IPS-20b (cell line): ENCODE results near the gene LRRC3.

Source experiments
- H3K27ac ChIP-seq: one replicate; pipeline ENCODE4 v1.5.1; 2013; ENCODE audit warnings: low read length
- H3K27me3 ChIP-seq: 2 replicates; pipeline ENCODE4 v1.6.1; 2013; ENCODE audit warnings: mild to moderate bottlenecking, low read length, inconsistent platforms; ENCODE audit not compliant: insufficient read depth
- H3K36me3 ChIP-seq: 2 replicates; pipeline ENCODE4 v1.6.1; 2013; ENCODE audit warnings: low read depth, mild to moderate bottlenecking, inconsistent platforms, low read length, moderate library complexity; ENCODE audit not compliant: insufficient read depth
- H3K4me1 ChIP-seq: 2 replicates; pipeline ENCODE4 v1.6.1; 2013; ENCODE audit warnings: mild to moderate bottlenecking, control low read depth, inconsistent platforms, low read length, moderate library complexity; ENCODE audit not compliant: insufficient read depth
- H3K4me3 ChIP-seq: 2 replicates; pipeline ENCODE4 v1.5.1; 2013; ENCODE audit warnings: mild to moderate bottlenecking, low read length, inconsistent platforms
- H3K9ac ChIP-seq: 2 replicates; pipeline ENCODE4 v1.6.1; 2013; ENCODE audit warnings: low read depth, mild to moderate bottlenecking, inconsistent platforms, low read length, moderate library complexity
- H3K9me3 ChIP-seq: 2 replicates; pipeline ENCODE4 v1.6.1; 2013; ENCODE audit warnings: mild to moderate bottlenecking, low read depth, low read length, inconsistent platforms; ENCODE audit not compliant: insufficient read depth

LRRC3 gene

GRCh38 chr21:44444286-44444931 is 10.9 kb upstream of the LRRC3 start:
- Histone ChIP-seq H3K4me3 (no peak overlapping the region), H3K36me3 (no peaks in the 10 kb centered on the region), H3K4me1 (no peaks in the 10 kb centered on the region), H3K27ac (no peak overlapping the region), H3K9ac (no peak overlapping the region), H3K9me3 (no peaks in the 10 kb centered on the region), H3K27me3 (no peaks in the 10 kb centered on the region)

- H3K4me1 ChIP-seq: no peaks in the 10 kb centered on the region
- H3K36me3 ChIP-seq: no peaks in the 10 kb centered on the region
- H3K27me3 ChIP-seq: no peaks in the 10 kb centered on the region
- no peak overlapping the region for H3K27ac ChIP-seq
- no peak overlapping the region for H3K4me3 ChIP-seq
- H3K9ac ChIP-seq: no peak overlapping the region
- H3K9me3 ChIP-seq: no peaks in the 10 kb centered on the region
These were observed 10.0 kb upstream of the LRRC3 start for GRCh38 chr21:44445145-44445812.

- Histone ChIP-seq H3K4me1 (no peaks in the 10 kb centered on the region), H3K27me3 (peaks cover under 1% of the 10 kb centered on the region), H3K4me3 (no peak overlapping the region), H3K36me3 (no peaks in the 10 kb centered on the region), H3K9me3 (no peaks in the 10 kb centered on the region), H3K9ac (no peak overlapping the region), H3K27ac (no peak overlapping the region)
These were observed 6.6 kb upstream of the LRRC3 start for GRCh38 chr21:44448651-44449131.

GRCh38 chr21:44449473-44450363 is 5.6 kb upstream of the LRRC3 start:
- Histone ChIP-seq H3K4me1 (no peaks in the 10 kb centered on the region), H3K9me3 (no peaks in the 10 kb centered on the region), H3K27me3 (peaks cover 8% of the 10 kb centered on the region), H3K9ac (no peak overlapping the region), H3K4me3 (no peak overlapping the region), H3K27ac (no peak overlapping the region), H3K36me3 (no peaks in the 10 kb centered on the region)

- Histone ChIP-seq H3K27ac (no peak overlapping the region), H3K9me3 (no peaks in the 10 kb centered on the region), H3K27me3 (peaks cover 8% of the 10 kb centered on the region), H3K4me1 (no peaks in the 10 kb centered on the region), H3K36me3 (no peaks in the 10 kb centered on the region), H3K9ac (no peak overlapping the region), H3K4me3 (no peak overlapping the region)
These were observed 4.9 kb upstream of the LRRC3 start for GRCh38 chr21:44450402-44450801.

- no peak overlapping the region for H3K9ac ChIP-seq
- H3K27me3 ChIP-seq: peaks cover 9% of the 10 kb centered on the region
- H3K4me3 ChIP-seq: no peak overlapping the region
- H3K4me1 ChIP-seq: no peaks in the 10 kb centered on the region
- H3K9me3 ChIP-seq: no peaks in the 10 kb centered on the region
- no peak overlapping the region for H3K27ac ChIP-seq
- H3K36me3 ChIP-seq: no peaks in the 10 kb centered on the region
These were observed 4.3 kb upstream of the LRRC3 start for GRCh38 chr21:44450999-44451398.

GRCh38 chr21:44453120-44453519 is 2.2 kb upstream of the LRRC3 start:
- Histone ChIP-seq H3K27ac (no peak overlapping the region), H3K4me1 (no peaks in the 10 kb centered on the region), H3K4me3 (no peak overlapping the region), H3K27me3 (peaks cover 15% of the 10 kb centered on the region), H3K36me3 (no peaks in the 10 kb centered on the region), H3K9ac (no peak overlapping the region), H3K9me3 (no peaks in the 10 kb centered on the region)

- Histone ChIP-seq H3K9ac (no peak overlapping the region), H3K4me1 (no peaks in the 10 kb centered on the region), H3K36me3 (no peaks in the 10 kb centered on the region), H3K27ac (no peak overlapping the region), H3K4me3 (no peak overlapping the region), H3K27me3 (peaks cover 15% of the 10 kb centered on the region), H3K9me3 (no peaks in the 10 kb centered on the region)
These were observed 1.3 kb upstream of the LRRC3 start for GRCh38 chr21:44454058-44454457.

- Histone ChIP-seq H3K4me1 (no peaks in the 10 kb centered on the region), H3K36me3 (no peaks in the 10 kb centered on the region), H3K9me3 (no peaks in the 10 kb centered on the region), H3K9ac (no peak overlapping the region), H3K4me3 (peak overlapping the region; percentile 66; the same call in 1 of the 2 replicates), H3K27ac (no peak overlapping the region), H3K27me3 (peaks cover 15% of the 10 kb centered on the region)
These were observed 359 bp downstream of the LRRC3 start for GRCh38 chr21:44455524-44456213.

GRCh38 chr21:44456214-44456914 is 1.1 kb downstream of the LRRC3 start:
- no peaks in the 10 kb centered on the region for H3K9me3 ChIP-seq
- H3K4me3 ChIP-seq: peak overlapping the region; percentile 66; the same call in 1 of the 2 replicates
- no peaks in the 10 kb centered on the region for H3K4me1 ChIP-seq
- no peak overlapping the region for H3K9ac ChIP-seq
- H3K36me3 ChIP-seq: no peaks in the 10 kb centered on the region
- H3K27me3 ChIP-seq: peaks cover 15% of the 10 kb centered on the region
- H3K27ac ChIP-seq: no peak overlapping the region
